Activated CD4-positive, alpha-beta T cell treated with anti-CD3 and anti-CD28 coated beads, Interleukin-2, amount 50 U/mL, for 4 hours (primary cell): ENCODE measurements around the gene UBAC2.

Experiments
- DNase-seq, 2 experiments: peaks; one replicate each; pipeline ENCODE4 v3.0.0-alpha.2; 2020

Gene UBAC2

GRCh38 chr13:99344610-99345208, 144.1 kb downstream of the UBAC2 start:
- no peak for DNase-seq

- no peak for DNase-seq
Measured at GRCh38 chr13:99345345-99345744, 144.7 kb downstream of the UBAC2 start.

- DNase-seq: no peak
Measured at GRCh38 chr13:99346335-99347042, 145.8 kb downstream of the UBAC2 start.

- no peak for DNase-seq
Measured at GRCh38 chr13:99347335-99347878, 146.8 kb downstream of the UBAC2 start.

- DNase-seq: no peak
Measured at GRCh38 chr13:99347911-99348451, 147.3 kb downstream of the UBAC2 start.

GRCh38 chr13:99350191-99350590, 149.5 kb downstream of the UBAC2 start:
- no peak for DNase-seq

GRCh38 chr13:99351772-99352171, 151.1 kb downstream of the UBAC2 start:
- no peak for DNase-seq

- no peak for DNase-seq
Measured at GRCh38 chr13:99352351-99353245, 151.9 kb downstream of the UBAC2 start.

- no peak for DNase-seq
Measured at GRCh38 chr13:99353246-99353600, 152.6 kb downstream of the UBAC2 start.

GRCh38 chr13:99353836-99354235, 153.2 kb downstream of the UBAC2 start:
- no peak for DNase-seq

- DNase-seq: no peak
Measured at GRCh38 chr13:99354371-99354951, 153.8 kb downstream of the UBAC2 start.

- DNase-seq: no peak
Measured at GRCh38 chr13:99355267-99356011, 154.8 kb downstream of the UBAC2 start.

- DNase-seq: no peak
Measured at GRCh38 chr13:99356012-99356261, 155.3 kb downstream of the UBAC2 start.

- DNase-seq: no peak
Measured at GRCh38 chr13:99356262-99357091, 155.8 kb downstream of the UBAC2 start.

- DNase-seq: peak in 1 of 2 experiments; percentile 47
Measured at GRCh38 chr13:99357131-99357596, 156.5 kb downstream of the UBAC2 start.

- no peak for DNase-seq
Measured at GRCh38 chr13:99357941-99358340, 157.3 kb downstream of the UBAC2 start.

GRCh38 chr13:99359528-99359927, 158.9 kb downstream of the UBAC2 start:
- DNase-seq: no peak

GRCh38 chr13:99360696-99361095, 160.0 kb downstream of the UBAC2 start:
- DNase-seq: no peak

- no peak for DNase-seq
Measured at GRCh38 chr13:99361197-99361596, 160.5 kb downstream of the UBAC2 start.

GRCh38 chr13:99362362-99362761, 161.7 kb downstream of the UBAC2 start:
- no peak for DNase-seq

- DNase-seq: no peak
Measured at GRCh38 chr13:99363391-99363790, 162.7 kb downstream of the UBAC2 start.
